ENCODE results near the gene EXOSC5. TPM values are rescaled to one million over a fixed set of nuclear protein-coding genes. Genes with fewer than 3 reads are reported as not detected.
"Not testable (repeated sequence)": the region's sequence is repeated elsewhere in the genome, so short reads cannot be mapped to it uniquely, and the experiment has no call there.

Gene EXOSC5
- total RNA-seq, 1 donor from 2014 or later, result 9.0 TPM

DNA sequence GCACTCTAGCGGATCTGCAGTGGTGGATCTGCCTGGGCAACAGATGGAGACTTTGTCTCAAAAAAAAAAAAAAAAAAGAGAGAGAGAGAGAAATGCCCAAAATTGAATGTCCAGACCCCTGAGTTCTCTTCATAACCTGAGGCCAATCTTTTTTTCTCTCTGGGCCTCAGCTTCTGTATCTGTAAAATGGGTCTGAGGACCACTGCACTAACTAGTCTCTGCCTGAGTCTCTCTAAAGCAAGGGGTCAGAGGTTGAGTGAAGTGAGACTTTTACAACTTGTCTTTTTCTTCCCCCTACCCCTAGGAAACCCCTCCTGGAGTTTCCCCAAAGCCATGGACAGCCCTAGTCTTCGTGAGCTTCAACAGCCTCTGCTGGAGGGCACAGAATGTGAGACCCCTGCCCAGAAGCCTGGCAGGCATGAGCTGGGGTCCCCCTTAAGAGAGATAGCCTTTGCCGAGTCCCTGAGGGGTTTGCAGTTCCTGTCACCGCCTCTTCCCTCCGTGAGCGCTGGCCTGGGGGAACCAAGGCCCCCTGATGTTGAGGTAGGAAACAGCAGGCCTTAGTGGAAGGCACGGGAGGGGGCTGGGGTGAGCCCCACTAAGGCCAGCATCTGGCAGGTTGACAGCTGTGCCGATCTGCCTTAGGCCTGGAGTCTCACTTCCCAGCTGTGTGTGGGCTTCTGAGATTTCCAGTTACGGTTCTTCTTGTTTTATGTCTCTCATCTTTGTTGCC is 19.0 kb downstream of the EXOSC5 start:
- intact Hi-C loops (cut with DNase I), result no loop called here
- DNase-seq (ENCODE audit: low spot score), result no peak

DNA sequence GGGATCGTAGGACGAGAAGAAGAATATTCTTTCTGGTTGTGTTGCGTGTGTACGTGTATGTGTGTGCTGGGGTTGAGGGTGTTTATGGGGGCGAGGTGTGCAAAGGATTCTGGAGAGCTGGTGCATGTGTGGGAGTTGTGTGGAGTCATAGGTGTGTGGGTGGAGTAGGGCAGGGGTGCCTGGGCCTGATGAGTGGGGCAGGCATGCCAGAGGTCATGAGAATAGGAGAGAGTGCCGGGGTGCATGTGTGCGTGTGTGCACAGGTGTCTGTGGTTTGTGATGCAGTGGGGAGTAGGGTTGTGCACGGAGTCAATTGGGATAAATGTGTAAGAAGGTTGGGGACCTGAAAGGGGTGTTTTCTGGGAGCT is 20.2 kb downstream of the EXOSC5 start:
- intact Hi-C loops (cut with DNase I), result no loop called here
- no peak for DNase-seq (ENCODE audit: low spot score)

DNA sequence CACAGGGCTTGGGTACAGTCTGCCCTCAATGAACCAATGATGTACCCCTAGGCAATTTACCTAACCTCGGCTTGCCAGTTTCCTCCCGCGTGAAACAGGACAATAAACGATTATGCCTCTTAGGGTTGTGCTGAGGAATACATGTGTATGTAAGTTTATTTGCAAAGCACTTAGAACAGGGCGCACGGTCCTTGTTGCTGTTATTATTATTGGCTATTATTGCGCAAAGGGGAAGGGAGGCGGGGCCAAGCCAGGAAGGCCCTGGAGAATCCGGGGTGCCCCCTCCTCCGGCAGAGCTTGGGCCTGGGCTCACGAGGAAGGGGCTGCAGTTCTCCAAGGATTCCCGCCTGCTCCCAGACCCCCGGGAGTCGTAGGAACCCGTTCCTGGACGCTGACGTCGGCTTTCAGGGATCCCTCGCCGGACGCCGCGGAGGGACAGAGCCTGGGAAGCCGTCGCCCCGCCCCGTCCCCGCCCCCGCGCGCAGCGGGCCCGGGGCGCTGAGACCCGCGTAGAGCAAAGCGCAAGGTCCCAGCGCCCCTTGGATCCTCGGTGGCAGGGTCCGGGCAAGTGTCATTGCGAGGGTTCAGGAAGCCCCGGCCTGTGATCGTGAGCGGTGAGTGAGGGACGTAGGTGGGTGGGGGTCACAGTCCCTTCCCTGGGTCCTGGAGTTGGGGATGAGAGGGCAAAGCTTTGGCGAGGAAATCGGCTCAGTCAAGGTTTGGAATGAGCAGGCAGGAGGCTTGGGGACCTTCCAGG is 20.7 kb downstream of the EXOSC5 start, which contains the start of gene TMEM91:
Gene TMEM91 (plus strand): TSS at position 293 of the 757 bp plus-strand sequence. CDS start 1,777 bp downstream, outside the sequence.
- intact Hi-C loops (cut with DNase I), result no loop called here
- DNase-seq (ENCODE audit: low spot score), result peak; percentile 81

DNA sequence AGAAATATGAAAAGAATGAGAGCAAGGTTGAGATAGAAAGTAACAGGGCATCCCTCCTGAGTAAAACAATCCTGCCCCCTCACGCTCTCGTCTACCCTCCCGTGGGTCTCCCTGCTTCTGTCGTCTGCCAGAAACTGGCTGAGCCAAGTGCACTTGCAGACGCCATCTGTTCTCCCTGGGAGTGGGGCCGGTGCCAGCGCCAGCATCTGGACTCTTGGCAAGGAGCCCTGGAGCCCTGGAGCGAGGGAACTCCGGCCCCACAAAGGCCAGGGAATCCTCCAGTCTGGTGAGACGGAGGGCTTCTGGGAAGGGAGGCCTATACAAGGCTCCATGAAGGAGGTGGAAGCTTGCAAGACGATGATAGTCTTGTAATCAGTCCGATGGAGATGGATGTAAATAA is 23.2 kb downstream of the EXOSC5 start:
- intact Hi-C loops (cut with DNase I), result no loop called here
- DNase-seq (ENCODE audit: low spot score), result no peak

DNA sequence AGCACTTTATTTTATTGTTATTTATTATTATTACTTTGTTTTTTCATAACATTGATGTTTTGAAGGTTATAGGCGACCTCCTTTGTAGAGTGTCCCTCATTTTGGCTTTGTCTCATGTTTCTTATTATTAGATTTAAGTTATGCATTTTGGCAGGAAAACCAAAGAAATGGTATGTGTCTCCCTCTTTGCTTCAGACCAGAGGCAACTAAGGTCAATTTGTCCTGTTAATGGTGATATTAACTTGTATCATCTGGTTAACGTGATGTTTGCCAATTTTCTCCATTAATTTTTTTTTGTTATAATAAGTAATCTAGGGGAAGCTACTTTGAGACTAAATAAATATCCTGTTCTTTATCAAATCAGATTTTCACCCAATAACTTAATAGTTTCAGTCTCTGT is 24.7 kb downstream of the EXOSC5 start:
- intact Hi-C loops (cut with DNase I), result no loop called here
- DNase-seq (ENCODE audit: low spot score), result no peak

DNA sequence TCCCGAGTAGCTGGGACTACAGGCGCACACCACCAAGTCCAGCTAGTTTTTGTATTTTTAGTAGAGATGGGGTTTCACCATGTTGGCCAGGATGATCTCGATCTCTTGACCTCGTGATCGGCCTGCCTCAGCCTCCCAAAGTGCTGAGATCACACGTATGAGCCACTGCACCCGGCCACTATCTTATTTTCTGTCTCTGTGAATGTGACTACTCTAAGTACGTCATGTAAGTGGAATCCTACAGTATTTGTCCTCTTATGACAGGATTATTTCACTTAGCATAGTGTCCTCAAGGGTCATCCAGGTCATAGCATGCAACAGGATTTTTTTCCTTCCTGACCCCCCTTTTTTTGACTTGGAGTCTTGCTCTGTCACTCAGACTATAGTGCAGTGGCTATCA is 25.6 kb downstream of the EXOSC5 start:
- DNase-seq (ENCODE audit: low spot score), result no peak
- intact Hi-C loops (cut with DNase I), result no loop called here

DNA sequence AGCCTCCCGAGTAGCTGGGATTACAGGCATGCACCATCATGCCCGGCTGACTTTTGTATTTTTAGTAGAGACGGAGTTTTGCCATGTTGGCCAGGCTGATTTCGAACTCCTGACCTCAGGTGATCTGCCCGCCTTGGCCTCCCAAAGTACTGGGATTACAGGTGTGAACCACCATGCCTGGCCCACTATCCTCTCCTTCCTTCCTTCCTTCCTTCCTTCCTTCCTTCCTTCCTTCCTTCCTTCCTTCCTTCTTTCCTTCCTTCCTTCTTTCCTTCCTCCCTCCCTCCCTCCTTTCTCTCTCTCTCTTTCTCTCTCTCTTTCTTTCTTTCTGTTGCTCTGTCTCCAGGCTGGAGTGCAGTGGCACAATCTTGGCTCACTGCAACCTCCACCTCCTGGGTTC is 26.0 kb downstream of the EXOSC5 start:
- DNase-seq (ENCODE audit: low spot score); intact Hi-C loops (cut with DNase I): not testable (repeated sequence)

DNA sequence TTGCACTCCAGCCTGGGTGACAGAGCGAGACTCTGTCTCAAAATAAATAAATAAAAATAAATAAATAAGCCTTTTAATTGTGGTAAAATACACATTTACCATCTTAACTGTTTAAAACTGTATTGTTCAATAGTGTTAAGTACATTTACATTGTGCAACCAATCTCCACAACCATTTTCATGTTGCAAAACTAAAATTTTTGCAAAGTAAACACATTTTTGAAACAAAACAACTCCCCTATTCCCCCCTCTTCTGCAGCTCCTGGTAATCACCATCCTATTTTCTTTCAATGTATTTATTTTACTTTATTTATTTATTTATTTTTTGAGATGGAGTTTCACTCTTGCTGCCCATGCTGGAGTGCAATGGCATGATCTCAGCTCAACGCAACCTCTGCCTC is 27.4 kb downstream of the EXOSC5 start:
- intact Hi-C loops (cut with DNase I), result no loop called here
- DNase-seq (ENCODE audit: low spot score), result no peak

DNA sequence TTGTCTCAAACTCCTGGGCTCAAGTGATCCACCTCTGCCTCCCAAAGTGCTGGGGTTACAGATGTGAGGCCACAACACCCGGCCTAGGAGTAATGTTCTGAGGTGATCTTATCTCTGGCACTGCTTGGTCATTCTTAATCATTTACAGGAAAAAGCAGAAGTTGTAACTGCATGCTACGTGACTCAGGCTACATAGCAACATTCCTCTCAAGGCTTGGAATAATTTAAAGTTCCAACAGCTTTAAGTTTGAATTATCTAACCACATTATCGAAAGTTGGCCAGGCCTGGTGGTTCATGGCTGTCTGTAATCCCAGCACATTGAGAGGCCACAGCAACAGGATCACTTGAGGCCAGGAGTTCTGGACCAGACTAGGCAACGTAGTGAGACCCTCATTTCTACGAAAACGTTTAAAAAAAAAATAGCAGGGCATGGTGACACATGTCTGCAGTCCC is 29.3 kb downstream of the EXOSC5 start:
- DNase-seq (ENCODE audit: low spot score), result no peak
- intact Hi-C loops (cut with DNase I), result no loop called here

DNA sequence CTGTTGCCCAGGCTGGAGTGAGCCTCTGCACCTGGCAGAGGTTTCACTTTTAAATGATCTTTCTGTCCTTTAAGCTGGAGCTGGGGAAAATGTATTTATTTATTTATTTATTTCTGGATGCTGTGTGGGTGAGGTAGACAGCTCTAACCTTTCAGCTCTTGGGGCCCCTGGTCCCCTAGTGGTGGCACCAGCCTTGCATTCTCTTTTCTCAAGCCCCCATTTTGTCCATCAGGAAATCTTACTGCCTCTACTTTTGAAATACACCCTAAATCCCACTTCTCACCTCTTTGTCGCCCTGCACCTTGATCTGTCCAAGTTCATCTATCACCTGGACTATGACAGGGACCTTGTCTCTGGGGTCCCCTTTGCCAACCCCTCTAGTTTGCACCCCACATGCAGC is 31.1 kb downstream of the EXOSC5 start:
- no peak for DNase-seq (ENCODE audit: low spot score)
- intact Hi-C loops (cut with DNase I), result no loop called here

DNA sequence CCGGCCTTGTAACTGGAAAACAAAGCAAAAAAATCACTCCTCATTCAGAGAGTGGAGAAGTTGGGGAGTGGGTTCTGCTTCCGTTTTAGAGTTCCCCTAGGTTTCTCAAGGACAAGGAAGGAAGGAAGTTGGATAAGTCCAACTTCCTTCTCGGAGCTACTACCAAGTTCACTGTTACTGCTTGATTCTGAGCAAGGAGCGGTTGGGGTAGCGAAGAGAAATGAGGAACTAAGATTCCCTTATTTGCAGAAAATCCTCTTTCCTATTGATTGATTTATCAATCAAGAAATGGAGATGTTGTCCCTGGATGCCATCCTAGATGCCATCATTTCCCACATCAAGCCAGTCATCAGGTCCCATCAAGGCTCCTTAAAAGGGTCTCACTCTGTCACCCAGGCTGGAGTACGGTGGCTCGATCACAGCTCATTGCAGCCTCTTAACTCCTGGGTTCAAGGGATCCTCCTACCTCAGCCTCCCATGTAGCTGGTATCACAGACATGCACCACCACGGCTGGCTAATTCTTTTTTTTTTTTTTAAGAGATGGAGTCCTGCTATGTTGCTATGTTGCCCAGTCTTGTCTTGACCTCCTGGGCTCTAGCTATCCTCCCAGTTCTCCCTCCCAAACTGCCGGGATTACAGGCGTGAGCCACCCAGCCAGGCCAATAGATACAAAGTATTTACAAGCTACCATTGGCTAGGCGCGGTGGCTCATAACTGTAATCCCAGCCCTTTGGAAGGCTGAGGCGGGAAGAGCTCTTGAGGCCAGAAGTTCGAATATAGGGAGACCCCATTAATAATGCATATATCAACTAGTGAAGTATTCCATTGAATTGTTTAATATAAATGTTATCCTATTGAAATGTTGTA is 32.4 kb downstream of the EXOSC5 start:
- intact Hi-C loops (cut with DNase I), result loop anchor here (5.0 kb wide), 1 partner anchor 33 kb away; the partner anchor contains the start of genes BCKDHA and EXOSC5
- DNase-seq (ENCODE audit: low spot score), result no peak

DNA sequence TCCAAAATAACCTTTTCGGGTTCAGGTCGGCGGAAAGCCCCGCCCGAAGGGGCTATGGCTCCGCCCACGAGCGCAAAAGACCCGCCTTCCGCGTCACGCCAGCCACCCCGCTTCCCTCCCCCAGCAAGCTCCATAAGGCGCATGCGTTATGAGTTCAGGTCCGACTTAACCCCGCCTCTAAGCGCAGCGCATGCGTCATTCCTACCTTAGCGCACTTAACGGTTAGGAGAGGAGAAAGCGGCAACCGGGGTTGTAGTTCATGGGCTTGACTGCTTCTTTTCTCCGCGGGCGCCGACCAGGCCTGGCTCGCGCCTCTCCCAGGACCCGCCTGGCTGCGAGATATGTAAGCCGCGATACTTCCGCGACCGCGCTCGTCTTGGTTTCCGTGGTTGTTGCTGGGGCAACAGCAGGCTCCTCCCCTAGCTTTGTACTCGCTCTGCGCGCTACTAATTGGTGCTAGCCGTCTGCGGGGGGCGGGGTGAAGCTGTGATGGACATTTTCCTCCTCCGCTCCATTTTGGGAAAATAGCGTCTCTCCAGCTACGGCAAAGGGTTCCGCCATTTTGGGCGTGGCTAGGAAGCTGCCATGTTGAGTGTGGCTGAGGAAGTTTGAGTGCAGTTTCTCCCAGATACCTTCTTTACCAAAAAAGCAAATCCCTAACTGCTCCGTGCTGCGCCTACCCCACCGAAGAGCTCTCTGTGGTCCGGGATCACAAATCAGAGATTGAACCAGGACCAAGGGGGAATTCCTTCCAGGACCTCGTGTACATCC is 33.2 kb downstream of the EXOSC5 start, which contains the start of gene B9D2:
Gene B9D2 (minus strand): TSS at position 397 of the 771 bp plus-strand sequence. CDS start 630 bp downstream, outside the sequence.
- DNase-seq (ENCODE audit: low spot score), result peak; percentile 98
- intact Hi-C loops (cut with DNase I), result loop anchor here (5.0 kb wide), 1 partner anchor 33 kb away; the partner anchor contains the start of genes BCKDHA and EXOSC5

DNA sequence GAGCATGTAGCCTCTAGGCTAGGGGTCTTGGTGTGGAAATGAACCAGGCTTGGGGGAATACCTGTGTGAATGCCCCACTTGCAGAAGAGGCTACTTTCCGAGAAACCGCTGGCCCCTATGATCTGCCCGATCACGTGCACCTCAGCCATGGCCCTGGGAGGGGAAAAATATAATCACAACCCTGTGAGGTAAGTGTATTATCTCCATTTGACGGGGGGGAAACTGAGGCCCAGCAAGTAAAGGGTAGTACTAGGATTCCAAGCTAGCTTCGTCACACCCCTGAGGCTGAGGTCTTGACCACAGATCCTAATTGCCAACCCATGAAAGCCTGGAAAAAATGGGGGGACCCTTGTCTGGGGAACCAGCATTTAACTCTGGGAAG is 33.8 kb downstream of the EXOSC5 start:
- DNase-seq (ENCODE audit: low spot score), result no peak
- intact Hi-C loops (cut with DNase I), result loop anchor here (5.0 kb wide), 1 partner anchor 34 kb away; the partner anchor contains the start of genes BCKDHA and EXOSC5

DNA sequence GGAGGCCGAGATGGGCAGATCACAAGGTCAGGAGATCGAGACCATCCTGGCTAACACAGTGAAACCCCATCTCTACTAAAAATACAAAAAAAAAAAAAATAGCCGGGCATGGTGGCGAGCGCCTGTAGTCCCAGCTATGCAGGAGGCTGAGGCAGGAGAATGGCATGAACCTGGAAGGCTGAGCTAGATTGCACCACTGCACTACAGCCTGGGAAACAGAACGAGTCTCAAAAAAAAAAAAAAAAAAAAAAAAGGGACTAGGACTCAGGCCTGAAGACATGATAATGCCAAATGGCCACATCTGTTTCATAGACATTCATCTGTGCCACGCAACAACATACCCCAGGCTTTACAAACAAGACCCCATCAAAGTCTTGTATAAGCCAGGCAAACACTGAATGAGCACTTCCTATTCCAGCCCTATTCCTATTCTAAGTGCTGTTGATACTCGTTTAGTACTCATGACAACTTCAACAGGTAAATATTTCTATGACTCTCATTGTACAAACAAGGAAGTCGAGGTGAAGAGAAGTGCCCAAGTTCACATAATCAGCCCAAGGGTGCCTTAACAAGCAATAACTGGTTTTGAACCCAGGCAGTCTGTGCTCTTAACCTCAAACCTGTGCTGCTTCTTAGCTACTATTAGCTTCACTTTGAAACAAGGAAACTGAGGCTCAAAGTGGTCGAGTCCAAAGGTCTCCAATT is 34.9 kb downstream of the EXOSC5 start:
- intact Hi-C loops (cut with DNase I), result loop anchor here (5.0 kb wide), 1 partner anchor 35 kb away; the partner anchor contains the start of genes BCKDHA and EXOSC5
- no peak for DNase-seq (ENCODE audit: low spot score)

DNA sequence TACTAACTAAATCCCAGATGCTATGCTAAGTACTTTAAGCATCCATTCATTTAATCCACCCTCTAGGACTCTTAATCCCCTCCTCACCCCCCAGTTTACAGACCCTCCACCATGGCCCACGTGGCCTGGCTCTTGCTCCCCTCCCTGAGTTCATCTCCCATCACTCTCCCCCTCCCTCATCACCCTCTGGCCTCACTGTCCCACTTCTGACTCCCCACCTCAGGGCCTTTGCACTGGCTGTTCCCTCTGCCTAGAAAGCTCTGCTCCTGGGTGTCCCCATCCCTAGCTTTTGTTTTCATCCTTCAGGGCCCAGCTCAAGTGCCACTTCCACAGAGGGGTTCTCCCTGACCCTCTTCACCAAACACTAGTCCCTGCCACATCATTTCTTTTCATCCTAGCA is 37.4 kb downstream of the EXOSC5 start:
- no peak for DNase-seq (ENCODE audit: low spot score)
- intact Hi-C loops (cut with DNase I), result loop anchor here (5.0 kb wide), 1 partner anchor 38 kb away; the partner anchor contains the start of genes BCKDHA and EXOSC5

DNA sequence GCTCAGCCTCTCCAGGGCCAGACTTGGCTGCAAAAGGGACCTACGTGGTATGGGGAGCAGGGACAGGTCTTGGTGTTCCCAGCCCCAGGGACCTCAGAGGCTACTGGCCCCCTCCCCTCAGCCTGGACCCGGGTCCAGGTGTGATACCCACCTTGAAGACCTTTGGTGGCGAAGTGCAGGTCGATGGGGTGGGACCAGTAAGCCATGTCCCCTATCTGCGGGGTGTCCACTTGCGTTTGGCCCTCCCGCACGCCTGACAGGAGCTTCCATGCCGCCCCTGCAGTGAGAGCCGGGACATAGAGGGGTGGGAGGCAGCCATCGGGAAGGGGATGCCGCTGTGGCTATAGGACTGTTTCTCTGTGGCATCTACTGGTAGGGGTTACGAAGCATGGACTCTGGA is 39.4 kb downstream of the EXOSC5 start:
- intact Hi-C loops (cut with DNase I), result no loop called here
- no peak for DNase-seq (ENCODE audit: low spot score)

DNA sequence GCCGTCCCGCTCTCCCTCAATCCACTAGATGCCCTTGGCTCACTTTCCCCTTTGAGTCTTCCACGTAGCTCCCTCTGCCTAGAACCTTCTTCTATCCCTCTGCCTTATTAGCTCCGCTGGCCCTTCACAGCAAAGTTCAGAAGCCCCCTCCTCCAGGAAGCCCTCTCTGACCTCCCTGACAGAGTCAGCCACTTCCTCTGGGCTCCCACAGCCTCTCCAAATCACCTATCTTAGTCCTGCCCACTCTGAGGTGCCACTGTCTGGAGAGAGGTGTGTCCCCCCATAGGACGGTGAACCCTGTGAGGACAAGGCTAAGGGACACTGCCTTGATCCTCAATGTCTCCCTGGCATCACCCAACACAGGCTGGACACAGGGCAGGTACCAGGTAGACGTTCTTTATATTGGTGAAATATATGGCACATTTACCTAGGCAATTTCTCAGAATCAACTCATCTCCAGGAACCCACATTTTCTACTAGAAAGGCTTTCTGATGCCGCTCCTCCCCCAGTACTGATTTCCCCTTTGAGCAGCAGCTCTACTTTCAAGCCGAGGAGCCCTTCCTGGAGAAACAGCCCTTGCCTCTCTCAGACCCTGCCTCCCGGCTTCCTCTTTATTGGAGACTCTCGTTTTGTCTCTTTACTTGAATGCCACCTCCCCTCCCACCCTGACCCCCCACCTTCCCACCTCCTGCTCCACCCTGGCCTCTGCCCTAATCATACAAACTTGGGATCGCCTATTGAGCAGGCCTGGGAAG is 40.0 kb downstream of the EXOSC5 start:
- intact Hi-C loops (cut with DNase I), result no loop called here
- no peak for DNase-seq (ENCODE audit: low spot score)

DNA sequence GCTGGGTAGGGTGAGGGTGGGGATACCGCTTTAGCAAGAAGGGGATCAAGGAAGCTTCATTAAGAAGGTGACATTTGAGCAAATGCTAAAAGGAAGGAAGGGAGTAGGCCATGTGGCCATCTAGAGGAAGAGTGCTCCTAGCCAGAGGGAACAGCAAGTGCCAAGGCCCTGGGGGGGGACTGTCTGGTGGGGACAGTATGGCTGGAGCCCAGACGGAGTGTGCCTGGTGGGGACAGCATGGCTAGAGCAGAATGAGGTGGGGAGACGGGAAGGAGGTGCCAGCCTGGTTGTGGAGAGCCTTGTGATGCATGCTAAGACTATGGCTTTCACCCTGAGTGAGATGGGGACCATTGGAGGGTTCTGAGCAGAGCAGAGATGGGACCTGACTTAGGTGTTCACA is 41.4 kb downstream of the EXOSC5 start:
- intact Hi-C loops (cut with DNase I), result no loop called here
- DNase-seq (ENCODE audit: low spot score), result no peak

Measured in cardiac septum (tissue), 1 donor.